Left ventricle myocardium inferior (tissue), 1 donor: ENCODE results near the gene CAPN13. TPM values are rescaled to one million over a fixed set of nuclear protein-coding genes. Genes with fewer than 3 reads are reported as not detected.
"Not testable (repeated sequence)": the region's sequence is repeated elsewhere in the genome, so short reads cannot be mapped to it uniquely, and the experiment has no call there.

Experiments used
- DNase-seq: peaks from one replicate; pipeline ENCODE4 v3.0.0-alpha.2; 2020
- H3K27ac ChIP-seq: fragments of 200-600 bp; replicated peaks from 2 replicates; pipeline ENCODE4 v1.8.0; 2021
- H3K27me3 ChIP-seq: fragments of 200-600 bp; 2 replicates; pipeline ENCODE4 v1.8.0; 2021; ENCODE audit warnings: low read depth
- H3K36me3 ChIP-seq: fragments of 200-600 bp; 2 replicates; pipeline ENCODE4 v1.8.0; 2021
- H3K4me1 ChIP-seq: fragments of 200-600 bp; 2 replicates; pipeline ENCODE4 v1.8.0; 2021
- H3K4me3 ChIP-seq: fragments of 200-600 bp; 2 replicates; pipeline ENCODE4 v1.8.0; 2021; ENCODE audit warnings: mild to moderate bottlenecking, moderate library complexity
- H3K9me3 ChIP-seq: fragments of 200-600 bp; replicated peaks from 2 replicates; pipeline ENCODE4 v1.8.0; 2021
- intact Hi-C: fragments of 100-400 bp; cut with micrococcal nuclease; formaldehyde crosslinking; loops from one replicate; pipeline ENCODE4 v1.11.0; 2022
- total RNA-seq: library from RNA; stranded (reverse); fragmentation: NEBNext Ultra II Directional; extraction: Animal tissue kit (Norgen Biotek cat#: 25700); gene quantifications from one replicate; pipeline ENCODE4 v1.2.1, GENCODE V29; 2021
- TF ChIP-seq, protein P1 (sequence below): fragments of 200-600 bp; IDR thresholded peaks from 2 replicates; pipeline ENCODE4 v1.8.0; 2021; ENCODE audit warnings: antibody characterized with exemption, mild to moderate bottlenecking, borderline replicate concordance
- donor health status: DM: no; HTN: yes; CAD: no; lungs with severe emphysema.

The CAPN13 gene
- total RNA-seq, 1 donor from 2014 or later: not detected

GRCh38 chr2:30702694-30703093 is 104.6 kb downstream of the CAPN13 start:
- DNase-seq: no peak
- H3K27me3 ChIP-seq: no peaks in the 10 kb centered on the region
- H3K4me1 ChIP-seq: peaks cover 29% of the 10 kb centered on the region
- H3K27ac ChIP-seq: no peak overlapping the region
- no peak overlapping the region for H3K4me3 ChIP-seq
- intact Hi-C loops: loop anchor here (10.0 kb wide), 1 partner anchor 248 kb away; no protein-coding TSS in a partner anchor
- no peaks in the 10 kb centered on the region for H3K36me3 ChIP-seq
- TF ChIP-seq, protein P1, sequence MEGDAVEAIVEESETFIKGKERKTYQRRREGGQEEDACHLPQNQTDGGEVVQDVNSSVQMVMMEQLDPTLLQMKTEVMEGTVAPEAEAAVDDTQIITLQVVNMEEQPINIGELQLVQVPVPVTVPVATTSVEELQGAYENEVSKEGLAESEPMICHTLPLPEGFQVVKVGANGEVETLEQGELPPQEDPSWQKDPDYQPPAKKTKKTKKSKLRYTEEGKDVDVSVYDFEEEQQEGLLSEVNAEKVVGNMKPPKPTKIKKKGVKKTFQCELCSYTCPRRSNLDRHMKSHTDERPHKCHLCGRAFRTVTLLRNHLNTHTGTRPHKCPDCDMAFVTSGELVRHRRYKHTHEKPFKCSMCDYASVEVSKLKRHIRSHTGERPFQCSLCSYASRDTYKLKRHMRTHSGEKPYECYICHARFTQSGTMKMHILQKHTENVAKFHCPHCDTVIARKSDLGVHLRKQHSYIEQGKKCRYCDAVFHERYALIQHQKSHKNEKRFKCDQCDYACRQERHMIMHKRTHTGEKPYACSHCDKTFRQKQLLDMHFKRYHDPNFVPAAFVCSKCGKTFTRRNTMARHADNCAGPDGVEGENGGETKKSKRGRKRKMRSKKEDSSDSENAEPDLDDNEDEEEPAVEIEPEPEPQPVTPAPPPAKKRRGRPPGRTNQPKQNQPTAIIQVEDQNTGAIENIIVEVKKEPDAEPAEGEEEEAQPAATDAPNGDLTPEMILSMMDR: no peak
- H3K9me3 ChIP-seq: peaks cover 28% of the 10 kb centered on the region

GRCh38 chr2:30701782-30702181 is 105.5 kb downstream of the CAPN13 start:
- Histone ChIP-seq H3K4me1 (peaks cover 26% of the 10 kb centered on the region), H3K4me3 (no peak overlapping the region), H3K36me3 (no peaks in the 10 kb centered on the region), H3K27ac (no peak overlapping the region), H3K9me3 (peaks cover 28% of the 10 kb centered on the region), H3K27me3 (no peaks in the 10 kb centered on the region)
- intact Hi-C loops: loop anchor here (10.0 kb wide), 1 partner anchor 247 kb away; no protein-coding TSS in a partner anchor
- TF ChIP-seq, protein P1: no peak
- no peak for DNase-seq

- peaks cover 20% of the 10 kb centered on the region for H3K4me1 ChIP-seq
- H3K9me3 ChIP-seq: peaks cover 19% of the 10 kb centered on the region
- H3K27me3 ChIP-seq, H3K36me3 ChIP-seq, H3K4me3 ChIP-seq, H3K27ac ChIP-seq, intact Hi-C loops, DNase-seq: not testable (repeated sequence)
Measured at GRCh38 chr2:30697242-30698103, 109.8 kb downstream of the CAPN13 start.

GRCh38 chr2:30695749-30696148 is 111.5 kb downstream of the CAPN13 start:
- intact Hi-C loops: no loop called here
- no peak for DNase-seq
- H3K27ac ChIP-seq: no peak overlapping the region

DNA sequence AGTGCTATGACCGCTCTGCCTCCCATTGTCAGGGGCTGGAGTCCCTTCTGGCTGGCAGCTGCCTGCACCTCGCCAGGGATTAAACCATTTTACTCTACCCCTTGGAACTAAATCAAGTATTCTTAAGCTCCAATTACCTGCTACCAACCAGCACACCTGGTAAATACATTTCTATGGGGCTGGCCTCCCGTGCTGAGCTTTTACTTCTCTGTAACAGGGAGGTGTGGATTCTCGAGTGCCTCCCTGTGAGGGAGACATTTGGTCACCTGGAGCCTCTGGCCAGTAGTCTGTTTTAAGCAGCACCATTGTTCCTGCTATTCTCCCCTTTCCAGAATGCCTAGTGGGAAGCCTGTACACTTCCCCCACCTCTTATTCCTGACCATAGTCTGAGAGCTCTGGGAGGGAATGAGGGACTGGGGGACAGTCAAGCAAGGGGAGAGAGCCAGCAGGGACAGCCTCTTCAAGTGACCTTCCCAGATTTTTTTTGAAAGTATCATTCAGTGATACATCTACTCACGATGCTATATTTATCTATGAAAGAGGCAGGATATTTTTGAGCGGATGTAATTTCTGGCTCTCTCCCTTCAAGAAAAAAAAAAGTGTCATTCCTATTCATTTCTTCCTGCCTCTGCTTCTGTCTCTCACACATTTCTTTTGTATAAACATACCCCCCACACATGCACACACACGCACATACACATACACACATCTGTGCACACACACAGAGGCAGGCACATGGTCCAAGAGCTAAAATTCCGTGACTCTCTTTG is 112.8 kb downstream of the CAPN13 start:
- DNase-seq: no peak
- H3K27ac ChIP-seq: peak overlapping the region; percentile 69
- TF ChIP-seq, protein P1: no peak
- intact Hi-C loops: no loop called here
- no peaks in the 10 kb centered on the region for H3K36me3 ChIP-seq
- no peaks in the 10 kb centered on the region for H3K27me3 ChIP-seq
- H3K4me3 ChIP-seq: no peak overlapping the region
- no peaks in the 10 kb centered on the region for H3K9me3 ChIP-seq
- H3K4me1 ChIP-seq: peaks cover 33% of the 10 kb centered on the region

More at GRCh38 chr2:30695749-30696148, 111.5 kb downstream of the CAPN13 start:
- Histone ChIP-seq H3K4me3 (no peak overlapping the region), H3K27me3 (no peaks in the 10 kb centered on the region), H3K36me3 (no peaks in the 10 kb centered on the region), H3K9me3 (peaks cover 2% of the 10 kb centered on the region), H3K4me1 (peaks cover 20% of the 10 kb centered on the region)
- TF ChIP-seq, protein P1: no peak
